Nucleus accumbens (tissue), 56 donors: ENCODE results near the gene COPZ2.
A peak's percentile ranks its signal among the peaks of the same experiment; 100 is the strongest.
"Not testable (repeated sequence)": the region's sequence is repeated elsewhere in the genome, so short reads cannot be mapped to it uniquely, and the experiment has no call there.

Source experiments
- DNase-seq, 56 donors: peaks; one replicate each; lab custom pipeline; 2025; lab: John Stamatoyannopoulos, UW

The COPZ2 gene

DNA sequence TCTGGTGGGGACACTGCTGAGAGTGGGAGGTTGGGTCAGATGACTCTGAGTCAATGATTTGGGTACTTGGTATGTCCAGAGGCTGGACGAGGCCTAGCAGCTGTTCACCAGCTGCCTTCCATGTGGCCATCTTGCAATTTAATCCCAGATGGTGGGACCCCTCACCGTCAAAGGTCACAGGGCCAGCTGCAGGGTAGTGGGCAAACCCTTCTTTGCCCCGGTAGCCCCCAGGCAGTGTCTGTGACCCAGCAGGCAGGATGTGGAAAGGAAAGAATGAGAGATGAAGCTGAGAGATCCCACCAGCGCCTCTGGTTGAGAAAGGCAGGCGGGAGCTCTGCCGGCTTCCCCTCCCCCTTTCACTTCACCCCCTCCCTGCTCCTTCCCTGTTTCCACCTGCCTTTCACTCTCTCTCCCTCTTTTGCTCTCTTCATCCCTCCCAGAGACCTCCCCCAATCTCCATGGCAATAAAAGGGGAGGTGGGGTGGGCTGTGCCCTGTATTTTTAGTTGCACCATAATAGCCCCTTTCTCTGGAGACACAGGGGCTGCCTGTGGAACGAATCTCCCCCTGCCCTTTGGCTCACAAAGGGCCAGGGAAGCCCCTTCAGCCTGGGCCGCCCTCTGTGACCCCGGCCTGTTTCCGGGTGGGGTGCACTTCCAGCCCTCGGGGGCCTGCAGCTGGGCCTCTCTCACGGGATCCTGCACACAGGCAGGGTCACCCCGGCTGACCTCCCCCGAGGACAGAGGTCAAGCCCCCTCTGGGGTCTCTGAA lies 46.5 kb downstream of the COPZ2 start:
- no peak for DNase-seq

DNA sequence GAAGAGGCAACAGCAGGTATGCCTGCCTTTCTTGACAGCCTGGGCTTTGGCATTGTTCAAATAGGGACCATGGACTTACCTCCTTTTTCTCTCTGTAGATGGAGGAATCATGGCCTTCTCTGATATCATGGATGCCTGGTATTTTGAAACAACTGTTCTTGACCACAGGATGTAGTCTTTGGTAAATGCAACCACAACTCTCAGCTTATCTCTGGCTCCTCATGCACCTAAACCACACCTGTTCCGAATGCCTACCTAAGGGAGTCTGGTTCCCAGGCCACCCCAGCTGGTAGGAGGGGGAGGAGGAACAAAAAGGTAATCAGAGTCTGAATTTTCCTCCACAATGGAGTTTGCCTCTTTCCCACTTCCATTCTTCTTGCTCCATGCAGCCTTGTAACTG lies 47.9 kb downstream of the COPZ2 start:
- DNase-seq = no peak

DNA sequence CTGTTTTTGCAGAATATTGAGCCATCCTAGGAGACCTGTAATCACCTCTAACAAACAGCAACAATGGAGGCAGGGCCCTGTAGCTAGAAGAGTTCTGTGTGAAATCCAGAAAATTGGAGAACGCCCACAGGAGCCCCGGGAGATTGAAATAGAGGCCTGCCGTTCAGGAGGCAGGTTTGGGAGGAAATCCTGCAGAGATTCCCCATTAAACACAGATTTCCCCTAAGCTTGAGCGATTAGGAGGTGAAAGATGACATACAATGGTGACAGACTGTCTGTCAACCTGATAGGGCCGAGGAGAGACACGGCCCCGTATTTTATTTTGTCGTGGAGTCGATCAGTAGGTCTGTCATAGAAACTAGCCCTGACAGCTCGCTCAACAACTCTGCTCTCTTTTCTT lies 48.4 kb downstream of the COPZ2 start:
- DNase-seq = no peak

DNA sequence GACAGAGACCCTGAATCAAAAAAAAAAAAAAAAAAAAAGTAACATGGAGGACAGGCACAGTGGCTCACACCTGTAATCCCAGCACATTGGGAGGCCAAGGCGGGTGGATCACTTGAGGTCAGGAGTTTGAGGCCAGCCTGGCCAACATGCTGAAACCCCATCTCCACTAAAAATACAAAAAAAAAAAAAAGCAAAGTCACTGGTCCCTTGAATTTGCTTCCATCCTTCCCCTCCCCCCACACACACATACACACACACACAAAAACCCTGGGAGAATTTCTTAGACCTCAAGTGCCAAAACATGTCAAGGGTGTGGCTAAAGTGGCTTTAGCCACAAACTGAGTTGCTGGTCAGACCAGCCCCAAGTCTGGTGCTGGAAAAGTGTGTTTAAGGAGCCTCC lies 49.2 kb downstream of the COPZ2 start:
- not testable (repeated sequence) for DNase-seq

DNA sequence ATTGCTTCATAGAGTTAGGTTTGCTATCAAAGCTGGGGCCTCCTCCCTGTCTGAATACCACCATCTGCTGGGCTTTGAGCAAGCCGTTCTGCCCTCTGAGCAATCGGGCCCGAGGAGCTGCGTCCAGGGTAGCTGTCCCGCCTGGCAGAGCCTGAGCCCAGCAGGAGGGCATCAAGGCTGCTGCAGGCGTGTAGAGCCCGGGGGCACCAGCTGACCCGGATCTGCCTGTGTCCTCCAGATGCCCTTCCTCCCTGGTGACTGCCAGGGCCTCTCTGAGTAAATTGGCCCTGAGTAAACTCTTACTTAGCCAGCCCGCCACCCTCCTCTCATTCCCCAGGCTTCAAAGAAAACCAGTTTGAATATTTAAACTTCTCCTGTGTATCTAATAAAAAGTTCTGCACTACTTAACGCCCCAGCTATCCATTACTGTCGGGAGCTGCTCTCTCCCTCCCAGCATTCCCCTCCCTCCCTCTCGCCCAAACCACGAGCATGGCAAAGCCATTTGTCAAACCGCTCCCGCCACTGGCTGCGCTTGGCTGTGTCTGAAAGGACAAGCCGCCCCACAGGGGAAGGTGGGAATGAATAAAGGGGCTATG lies 50.3 kb downstream of the COPZ2 start:
- DNase-seq = peak in 7 of 56 donors; percentile 7 to 36 (median 16)

DNA sequence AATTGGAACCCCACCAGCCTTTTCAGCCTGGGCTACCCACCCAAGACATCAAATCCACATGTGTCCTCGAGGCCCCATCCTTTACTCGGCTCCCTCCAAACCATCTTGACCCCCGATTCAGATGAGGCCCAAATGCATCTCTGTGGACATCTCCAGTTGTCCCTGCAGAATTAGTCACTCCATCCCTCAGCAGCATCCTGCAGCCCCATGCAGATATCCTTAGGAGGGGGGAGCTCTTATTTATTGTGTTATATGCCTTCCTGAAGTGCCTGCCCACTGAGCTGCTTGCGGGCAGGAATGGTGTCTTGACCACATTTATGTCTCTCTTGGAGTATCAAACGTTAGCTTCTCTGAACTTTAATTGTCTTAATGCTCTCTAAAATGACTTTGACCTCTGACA lies 51.1 kb downstream of the COPZ2 start:
- DNase-seq = no peak

DNA sequence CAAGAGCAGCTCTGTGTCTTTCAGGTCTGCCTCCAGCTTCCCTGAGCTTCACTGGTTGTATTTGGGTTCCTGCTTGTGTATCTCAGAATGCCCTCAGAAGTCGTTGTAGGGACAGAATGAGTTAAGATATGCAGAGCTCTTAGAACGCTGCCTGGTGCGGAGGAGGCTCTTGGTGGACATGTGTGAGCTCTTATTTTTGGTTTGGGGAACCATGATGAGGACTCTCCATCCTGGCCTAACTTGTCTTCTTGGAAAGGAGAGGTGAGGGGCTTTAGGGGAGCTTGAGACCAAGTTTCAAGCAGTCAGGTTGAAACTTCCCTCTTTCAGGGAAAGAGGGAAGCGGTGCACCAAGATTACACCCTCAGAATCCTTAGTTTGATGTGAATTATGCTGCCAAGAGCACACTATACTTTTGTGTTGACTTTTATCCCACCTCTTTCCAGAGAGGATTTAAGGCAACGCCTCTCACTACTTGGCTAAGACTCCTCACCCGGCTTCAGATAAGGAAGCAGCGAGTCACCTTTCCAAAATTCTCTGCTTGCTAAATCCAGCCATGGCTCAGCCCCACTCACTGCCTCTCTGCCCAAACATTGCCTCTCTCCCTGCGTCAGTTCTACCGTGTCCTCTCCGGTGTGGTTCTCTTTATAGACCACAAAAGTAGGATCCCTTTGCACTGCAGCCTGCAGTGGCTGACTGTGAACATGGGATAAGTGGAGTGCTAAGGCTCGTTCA lies 53.9 kb downstream of the COPZ2 start:
- DNase-seq = peak in 2 of 56 donors; percentile 4 to 16

DNA sequence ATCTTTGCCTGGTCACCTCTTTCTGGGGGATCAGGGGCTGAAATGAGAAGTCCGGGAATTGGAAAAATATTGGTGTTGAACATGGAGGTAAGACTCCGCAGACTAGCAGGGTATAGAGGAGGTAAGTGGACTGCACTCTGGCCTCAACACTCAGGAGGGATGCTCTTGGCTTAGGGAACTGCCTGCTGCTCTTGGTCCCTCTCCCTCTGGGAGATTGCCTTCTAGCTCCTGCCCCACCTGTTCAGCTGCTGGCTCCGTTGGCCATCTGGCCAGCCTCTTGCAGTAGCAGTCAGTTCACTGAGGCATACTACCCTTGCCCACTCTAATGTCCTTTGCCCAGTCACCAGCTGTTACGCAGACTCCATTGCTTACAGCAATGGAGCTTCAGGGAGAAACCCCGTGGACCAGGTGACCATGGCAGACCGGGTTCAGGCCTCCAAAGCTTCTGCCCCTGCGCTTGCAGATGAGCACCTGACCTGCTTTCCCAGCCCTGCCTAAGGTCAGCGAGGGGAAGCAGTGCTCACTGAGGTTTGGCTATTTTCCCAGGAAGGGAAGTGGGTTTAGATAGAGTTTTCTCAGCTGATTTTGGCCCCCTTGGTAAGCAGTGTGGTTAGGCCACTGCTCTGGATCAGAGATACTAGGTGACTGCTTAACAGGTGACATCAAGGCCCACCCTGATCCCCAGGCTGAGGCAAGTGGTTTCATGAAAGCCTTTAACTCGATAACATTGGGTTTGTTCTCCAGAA lies 54.8 kb downstream of the COPZ2 start:
- no peak for DNase-seq

DNA sequence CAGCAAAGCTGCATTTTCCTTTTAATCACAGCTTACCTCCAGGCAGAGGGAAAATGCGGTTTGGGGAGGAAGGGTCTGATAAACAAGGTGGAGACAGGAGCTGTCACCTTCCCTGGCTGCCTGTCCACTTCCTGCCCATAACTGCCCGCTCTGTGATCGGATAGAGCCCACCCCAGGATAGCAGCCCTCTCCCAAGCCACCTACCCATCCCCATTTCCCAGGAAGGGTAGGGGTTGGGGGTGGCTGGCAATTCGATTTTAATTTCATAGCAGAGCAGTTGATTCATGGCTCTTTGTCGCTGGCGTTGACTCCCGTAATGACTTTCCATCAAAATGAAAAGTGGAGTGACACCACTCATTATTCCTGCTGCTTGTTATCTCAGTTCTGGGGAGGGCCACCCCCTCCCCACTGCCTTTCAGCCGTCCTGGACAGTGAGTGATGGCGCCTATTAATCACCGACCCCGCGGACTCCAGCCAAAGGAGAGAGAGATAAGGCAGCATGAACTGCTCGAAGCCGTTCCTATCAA lies 55.4 kb downstream of the COPZ2 start:
- DNase-seq = no peak

DNA sequence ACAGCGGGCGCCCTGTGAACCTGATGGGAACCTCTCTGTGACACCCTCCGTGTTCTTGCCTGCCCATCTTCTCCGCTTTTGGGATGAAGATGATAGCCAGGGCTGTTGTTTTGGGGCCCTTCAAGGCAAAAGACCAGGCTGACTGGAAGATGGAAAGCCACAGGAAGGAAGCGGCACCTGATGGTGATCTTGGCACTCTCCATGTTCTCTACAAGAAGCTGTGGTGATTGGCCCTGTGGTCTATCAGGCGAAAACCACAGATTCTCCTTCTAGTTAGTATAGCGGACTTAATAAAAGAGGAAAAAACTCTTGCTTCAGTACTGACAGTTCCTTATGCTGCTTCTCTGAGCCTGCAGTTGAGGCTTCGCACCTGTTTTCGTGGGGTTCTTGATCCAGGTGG lies 56.1 kb downstream of the COPZ2 start:
- no peak for DNase-seq

DNA sequence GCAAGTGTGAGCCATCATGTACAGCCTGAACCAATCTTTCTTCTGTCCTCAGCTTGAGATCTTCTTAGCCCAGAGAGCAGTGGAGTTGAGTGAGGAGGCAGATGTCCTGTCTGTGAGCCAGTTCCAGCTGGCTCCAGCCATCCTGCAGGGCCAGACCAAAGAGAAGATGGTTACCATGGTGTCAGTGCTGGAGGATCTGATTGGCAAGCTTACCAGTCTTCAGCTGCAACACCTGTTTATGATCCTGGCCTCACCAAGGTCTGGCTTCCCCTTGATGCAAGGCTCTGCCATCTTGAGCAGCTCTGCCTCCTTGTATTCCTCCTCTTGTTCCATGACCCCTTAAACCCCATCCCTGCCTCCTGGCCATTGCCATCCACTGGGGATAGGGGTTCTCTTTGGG lies 57.1 kb downstream of the COPZ2 start:
- no peak for DNase-seq

DNA sequence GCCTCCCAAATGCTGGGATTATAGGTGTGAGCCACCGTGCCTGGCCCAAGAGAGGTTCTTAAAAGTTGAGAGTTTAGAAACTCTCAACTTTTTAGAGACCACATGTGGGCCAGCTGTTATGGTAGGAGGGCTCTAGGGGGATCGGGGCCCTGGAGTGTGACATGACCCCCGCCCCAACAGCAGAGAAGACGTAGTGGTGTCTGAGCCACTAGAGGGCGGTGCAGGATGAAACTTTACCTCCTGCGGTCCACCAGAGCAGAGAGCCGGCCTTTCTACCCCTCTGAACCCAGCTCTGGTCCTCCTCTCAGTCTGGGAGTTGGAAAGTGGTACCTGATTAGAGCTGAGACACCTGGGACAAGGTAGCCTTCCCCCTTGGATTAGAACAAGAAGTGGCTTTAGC lies 59.3 kb downstream of the COPZ2 start:
- peak in 38 of 56 donors; percentile 0 to 73 (median 22) for DNase-seq
